H54 (cell line): Measurements from ENCODE around the gene EFNB2.

Experiments used
- DNase-seq: peaks from one replicate; pipeline ENCODE4 v3.0.0; 2011; ENCODE audit warnings: low spot score, mixed read lengths; ENCODE audit not compliant: insufficient read length
- FAIRE-seq: peaks from 3 replicates; lab custom pipeline; 2011; peaks lifted over from hg19 to GRCh38; lab: Jason Lieb, UNC
- POLR2A ChIP-seq: IDR thresholded peaks from 2 replicates; pipeline ENCODE4 v1.6.1; 2011; ENCODE audit warnings: low read depth, mild to moderate bottlenecking, low read length

Gene EFNB2

GRCh38 chr13:106527445-106527801, 8.0 kb downstream of the EFNB2 start:
- no peak for DNase-seq
- TF ChIP-seq POLR2A = no peak
- no peak for FAIRE-seq

DNA sequence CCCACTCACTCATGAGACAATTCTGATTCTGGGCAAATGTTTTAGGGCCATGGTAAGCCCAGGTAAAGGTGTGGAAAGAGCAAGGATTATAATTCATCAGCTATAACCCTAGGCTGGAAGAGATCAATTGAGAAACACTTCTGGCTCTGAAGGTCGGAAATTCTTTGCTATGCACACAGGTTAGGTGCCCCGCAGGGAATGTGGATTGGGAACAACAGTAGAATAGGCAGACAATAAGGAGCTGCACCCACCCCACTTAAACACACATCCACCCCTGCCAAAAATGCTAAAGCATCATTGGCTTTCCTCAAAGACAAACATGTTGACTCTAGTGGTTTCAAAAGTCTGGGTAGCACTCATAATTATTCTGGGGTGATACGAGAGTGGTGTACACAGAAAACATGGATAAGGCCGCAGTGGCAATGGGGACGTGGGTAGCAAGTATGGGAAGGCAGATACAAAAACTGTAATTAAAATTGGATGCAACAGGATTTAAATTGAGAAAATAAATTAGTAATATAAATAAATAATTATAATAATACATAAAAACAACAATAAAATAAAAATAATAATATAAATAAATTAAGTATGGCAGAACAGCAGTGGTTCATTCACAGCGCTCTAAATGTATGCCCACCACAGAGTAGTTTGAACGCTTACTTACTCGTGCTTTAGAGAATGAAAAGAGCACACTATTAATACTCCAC, 8.6 kb downstream of the EFNB2 start:
- FAIRE-seq (peak; percentile 67), DNase-seq (no peak)
- no peak for TF ChIP-seq POLR2A

- FAIRE-seq (no peak), DNase-seq (no peak)
- TF ChIP-seq POLR2A = no peak
Observed at GRCh38 chr13:106525865-106526264, 9.6 kb downstream of the EFNB2 start.

DNA sequence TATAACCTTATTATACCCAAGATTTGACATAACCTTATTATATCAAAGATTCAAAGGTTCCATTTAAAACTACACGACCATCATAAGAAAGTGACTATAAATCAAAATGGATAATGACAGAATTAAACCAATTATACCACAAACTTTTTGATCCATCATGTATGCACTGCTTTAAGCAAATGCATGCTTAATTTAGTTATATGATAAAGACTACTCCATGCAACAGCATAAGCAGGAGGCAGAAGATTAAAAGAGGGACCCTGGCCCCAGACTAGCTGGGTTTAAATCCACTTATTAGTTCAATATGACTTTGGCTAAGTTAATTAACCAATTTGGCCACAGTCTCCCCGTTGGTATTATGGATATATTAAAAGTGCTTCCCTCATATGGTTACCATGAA, 11.4 kb downstream of the EFNB2 start:
- FAIRE-seq = peak; percentile 58
- DNase-seq = no peak

DNA sequence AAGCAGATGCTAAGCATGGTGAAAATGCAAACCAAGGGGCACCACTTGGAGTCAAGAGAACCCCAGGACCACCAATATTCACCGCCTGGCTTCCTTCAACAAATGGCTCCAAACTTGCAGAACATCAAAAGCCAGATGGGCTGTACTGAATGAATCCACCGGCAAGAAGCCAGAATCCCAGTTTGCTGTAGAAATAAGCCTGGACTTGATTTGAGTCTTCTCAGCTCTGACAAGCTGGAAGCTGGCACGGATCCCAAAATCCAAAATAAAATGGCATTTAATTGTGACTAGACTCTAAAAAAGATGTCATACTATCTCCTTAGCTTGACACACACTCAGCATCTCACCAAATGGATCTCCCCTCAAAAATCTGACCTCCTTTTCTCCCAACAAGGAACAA, 11.9 kb downstream of the EFNB2 start:
- TF ChIP-seq POLR2A = no peak
- DNase-seq = no peak
- peak; percentile 6 for FAIRE-seq

More for the DNA sequence above, 11.4 kb downstream of the EFNB2 start:
- TF ChIP-seq POLR2A = no peak

GRCh38 chr13:106522898-106523525, 12.4 kb downstream of the EFNB2 start:
- TF ChIP-seq POLR2A = no peak
- no peak for DNase-seq
- FAIRE-seq = peak; percentile 48

- FAIRE-seq = peak; percentile 64
- TF ChIP-seq POLR2A = no peak
Observed at GRCh38 chr13:106522112-106522705, 13.3 kb downstream of the EFNB2 start.

DNA sequence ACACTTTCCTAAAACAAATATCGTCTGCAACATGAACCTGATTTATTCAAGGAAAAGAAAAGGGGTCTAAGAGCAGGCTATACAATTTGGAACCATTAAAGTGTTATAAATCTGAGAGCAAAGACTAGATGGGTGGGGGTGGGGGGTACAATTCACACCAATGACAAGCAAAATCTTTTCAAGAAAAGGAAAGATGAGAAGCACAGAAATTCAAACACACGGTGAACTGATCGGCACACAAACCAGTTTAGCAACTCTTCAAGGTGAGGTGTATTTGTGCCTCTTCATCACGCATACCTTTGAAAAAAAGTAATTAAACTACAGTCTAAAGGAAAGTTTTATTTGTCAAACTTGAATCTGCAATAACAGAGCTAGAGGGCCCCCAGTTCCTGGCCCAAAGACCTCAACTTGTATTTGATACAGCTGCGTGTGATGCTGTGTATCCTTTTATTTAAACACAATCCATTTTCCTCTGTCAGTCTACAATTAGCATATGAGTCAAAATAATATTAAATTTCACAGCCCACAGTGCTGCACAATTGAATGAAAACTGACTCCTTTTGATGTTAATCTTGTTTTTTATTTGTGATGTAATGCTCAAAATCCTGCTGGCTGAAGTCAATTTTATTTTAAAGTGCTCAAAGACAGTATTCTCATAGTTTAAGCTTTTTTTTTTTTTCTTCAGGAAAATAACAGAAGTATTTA, 14.2 kb downstream of the EFNB2 start:
- no peak for FAIRE-seq
- DNase-seq = no peak

More at GRCh38 chr13:106522112-106522705, 13.3 kb downstream of the EFNB2 start:
- DNase-seq = no peak

DNA sequence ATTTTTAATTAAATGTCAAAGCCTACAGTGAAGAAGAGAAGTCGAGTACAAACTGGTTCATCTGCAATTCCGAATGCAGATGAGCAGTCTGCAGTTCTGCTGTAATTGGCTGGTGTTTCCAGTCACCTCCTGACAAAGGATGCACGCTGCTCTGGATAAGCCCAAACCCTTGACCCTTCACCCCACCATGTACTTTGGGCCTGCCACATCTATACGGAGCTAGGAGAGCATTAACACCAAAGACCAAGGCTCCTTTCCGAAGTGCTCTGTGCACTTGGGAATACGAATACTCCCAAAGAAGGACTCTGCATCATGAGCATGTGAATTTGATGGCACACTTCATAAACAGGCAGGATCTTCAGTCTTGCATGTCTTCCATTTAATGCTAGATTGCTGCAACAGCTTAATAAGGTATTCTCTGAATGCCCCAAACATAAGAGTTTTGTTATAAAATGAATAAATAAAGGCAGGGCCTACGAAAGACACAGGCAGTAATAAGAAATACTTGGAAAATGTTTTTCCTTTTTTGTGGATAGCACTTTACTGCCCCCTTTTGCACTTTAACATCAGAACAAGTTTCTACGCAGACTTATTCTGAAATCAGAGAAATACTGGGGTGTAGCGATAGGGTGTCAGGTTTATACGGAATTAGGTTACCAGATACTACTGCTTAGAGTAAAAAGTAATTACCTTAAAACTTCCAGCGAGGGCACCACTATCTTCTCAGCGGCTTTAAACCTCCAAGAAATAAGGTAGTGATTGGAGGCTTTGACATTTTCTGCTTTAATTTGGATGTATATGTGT, 15.0 kb downstream of the EFNB2 start:
- FAIRE-seq = peak; percentile 85
- TF ChIP-seq POLR2A = no peak
- no peak for DNase-seq

More for the DNA sequence above, 14.2 kb downstream of the EFNB2 start:
- TF ChIP-seq POLR2A = no peak

DNA sequence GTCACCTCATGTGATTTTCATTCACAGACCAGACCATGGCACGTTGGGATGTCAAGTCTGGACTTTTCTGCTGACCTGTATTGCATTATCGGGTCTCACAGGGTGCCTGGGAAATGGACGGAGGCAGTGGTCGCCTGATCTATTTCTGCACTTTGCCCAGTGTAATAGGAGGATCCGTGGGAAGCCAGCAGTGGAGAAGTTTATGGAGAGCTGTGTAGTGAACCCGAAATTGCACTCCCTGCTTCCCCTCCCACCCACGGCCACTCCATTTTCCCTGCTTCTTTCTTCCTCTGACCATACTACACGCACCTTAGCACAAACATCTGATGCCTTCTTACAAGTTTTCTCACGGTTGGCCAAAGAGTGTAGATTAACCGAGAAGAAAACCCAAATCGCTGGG, 16.9 kb downstream of the EFNB2 start:
- no peak for FAIRE-seq
- TF ChIP-seq POLR2A = no peak
- DNase-seq = no peak

- DNase-seq (no peak), FAIRE-seq (no peak)
- TF ChIP-seq POLR2A = no peak
Observed at GRCh38 chr13:106517109-106517847, 18.2 kb downstream of the EFNB2 start.

- no peak for TF ChIP-seq POLR2A
- FAIRE-seq (peak; percentile 77), DNase-seq (no peak)
Observed at GRCh38 chr13:106515635-106516254, 19.7 kb downstream of the EFNB2 start.
